ENCODE data around the gene MAP9. TPM values are rescaled to one million over a fixed set of nuclear protein-coding genes. Genes with fewer than 3 reads are reported as not detected.

MAP9 gene
- total RNA-seq, 1 donor from 2014 or later = 22.1 TPM

DNA sequence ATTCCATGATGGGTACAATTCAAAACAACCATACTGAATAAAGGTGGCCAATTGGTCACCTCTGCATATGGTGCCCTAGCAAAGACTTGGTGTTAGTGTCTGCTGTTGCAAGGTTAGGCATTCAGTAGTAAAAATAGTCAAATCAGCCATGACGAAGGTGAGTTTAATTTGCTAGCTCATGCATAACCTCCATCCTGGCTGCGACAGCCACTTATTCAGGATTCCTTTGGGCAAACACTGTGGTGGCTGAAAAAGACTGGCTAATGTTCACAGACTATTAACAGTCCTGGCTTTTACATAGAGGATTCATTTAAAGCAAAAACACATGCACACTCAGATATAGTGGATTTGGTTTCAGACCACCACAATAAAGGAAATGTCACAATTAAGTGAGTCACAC lies 34.8 kb upstream of the MAP9 start:
- H3K36me3 Mint-ChIP-seq = no peaks in the 10 kb centered on the region
- DNase-seq (ENCODE audit: extremely low spot score, unreplicated experiment) = no peak
- H3K4me3 Mint-ChIP-seq = no peak overlapping the region
- TF ChIP-seq, protein P1, sequence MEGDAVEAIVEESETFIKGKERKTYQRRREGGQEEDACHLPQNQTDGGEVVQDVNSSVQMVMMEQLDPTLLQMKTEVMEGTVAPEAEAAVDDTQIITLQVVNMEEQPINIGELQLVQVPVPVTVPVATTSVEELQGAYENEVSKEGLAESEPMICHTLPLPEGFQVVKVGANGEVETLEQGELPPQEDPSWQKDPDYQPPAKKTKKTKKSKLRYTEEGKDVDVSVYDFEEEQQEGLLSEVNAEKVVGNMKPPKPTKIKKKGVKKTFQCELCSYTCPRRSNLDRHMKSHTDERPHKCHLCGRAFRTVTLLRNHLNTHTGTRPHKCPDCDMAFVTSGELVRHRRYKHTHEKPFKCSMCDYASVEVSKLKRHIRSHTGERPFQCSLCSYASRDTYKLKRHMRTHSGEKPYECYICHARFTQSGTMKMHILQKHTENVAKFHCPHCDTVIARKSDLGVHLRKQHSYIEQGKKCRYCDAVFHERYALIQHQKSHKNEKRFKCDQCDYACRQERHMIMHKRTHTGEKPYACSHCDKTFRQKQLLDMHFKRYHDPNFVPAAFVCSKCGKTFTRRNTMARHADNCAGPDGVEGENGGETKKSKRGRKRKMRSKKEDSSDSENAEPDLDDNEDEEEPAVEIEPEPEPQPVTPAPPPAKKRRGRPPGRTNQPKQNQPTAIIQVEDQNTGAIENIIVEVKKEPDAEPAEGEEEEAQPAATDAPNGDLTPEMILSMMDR (conservative IDR thresholded peaks at IDR 0.05) = no peak
- H3K27ac Mint-ChIP-seq = no peak overlapping the region
- no peaks in the 10 kb centered on the region for H3K4me1 Mint-ChIP-seq (ENCODE audit: unreplicated experiment)
- no peaks in the 10 kb centered on the region for H3K9me3 Mint-ChIP-seq
- H3K27me3 Mint-ChIP-seq = no peaks in the 10 kb centered on the region

DNA sequence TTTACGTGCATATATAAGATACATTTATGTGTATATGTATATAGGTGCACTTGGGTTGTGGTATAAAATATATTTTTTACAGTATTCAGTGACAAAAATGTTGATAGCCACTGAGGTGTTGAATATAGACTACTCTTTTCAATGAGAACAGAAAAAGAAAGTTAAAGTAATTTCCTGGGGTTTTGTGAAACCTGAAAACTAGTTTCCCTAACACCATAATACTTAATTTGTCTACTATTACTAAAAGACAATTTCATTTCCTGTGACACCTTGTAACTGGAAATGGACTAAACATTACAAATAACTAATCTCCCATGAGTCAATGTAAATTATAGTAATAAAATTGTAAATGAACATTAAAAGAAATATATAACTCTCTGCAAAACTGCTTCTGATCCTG lies 32.0 kb upstream of the MAP9 start:
- no peaks in the 10 kb centered on the region for H3K9me3 Mint-ChIP-seq
- no peaks in the 10 kb centered on the region for H3K36me3 Mint-ChIP-seq
- no peaks in the 10 kb centered on the region for H3K4me1 Mint-ChIP-seq (ENCODE audit: unreplicated experiment)
- no peaks in the 10 kb centered on the region for H3K27me3 Mint-ChIP-seq
- no peak overlapping the region for H3K27ac Mint-ChIP-seq
- no peak overlapping the region for H3K4me3 Mint-ChIP-seq
- TF ChIP-seq, protein P1 (conservative IDR thresholded peaks at IDR 0.05) = no peak
- DNase-seq (ENCODE audit: extremely low spot score, unreplicated experiment) = no peak

DNA sequence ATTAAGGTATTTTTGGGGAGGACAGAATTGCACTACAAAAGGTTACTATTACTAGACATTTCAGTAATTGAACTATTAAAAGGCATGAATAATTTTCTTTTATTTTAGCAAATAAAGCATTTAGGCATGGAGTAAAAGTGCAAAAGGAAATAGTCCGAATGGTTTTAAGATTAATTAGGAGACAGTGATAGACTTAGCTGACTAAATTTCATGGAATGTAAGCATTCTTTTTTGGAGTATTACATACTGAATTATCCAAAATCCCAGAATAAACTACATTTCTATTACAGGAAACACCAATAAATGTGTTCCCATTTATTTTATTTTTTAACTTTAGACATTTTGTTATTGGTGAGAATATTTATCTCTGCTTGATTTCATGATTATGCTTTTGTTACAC lies 30.7 kb upstream of the MAP9 start:
- Mint-ChIP-seq H3K27me3 (no peaks in the 10 kb centered on the region), H3K4me3 (no peak overlapping the region), H3K4me1 (ENCODE audit: unreplicated experiment) (peaks cover 11% of the 10 kb centered on the region), H3K36me3 (no peaks in the 10 kb centered on the region), H3K9me3 (no peaks in the 10 kb centered on the region), H3K27ac (no peak overlapping the region)
- no peak for DNase-seq (ENCODE audit: extremely low spot score, unreplicated experiment)
- TF ChIP-seq, protein P1 (conservative IDR thresholded peaks at IDR 0.05) = no peak

DNA sequence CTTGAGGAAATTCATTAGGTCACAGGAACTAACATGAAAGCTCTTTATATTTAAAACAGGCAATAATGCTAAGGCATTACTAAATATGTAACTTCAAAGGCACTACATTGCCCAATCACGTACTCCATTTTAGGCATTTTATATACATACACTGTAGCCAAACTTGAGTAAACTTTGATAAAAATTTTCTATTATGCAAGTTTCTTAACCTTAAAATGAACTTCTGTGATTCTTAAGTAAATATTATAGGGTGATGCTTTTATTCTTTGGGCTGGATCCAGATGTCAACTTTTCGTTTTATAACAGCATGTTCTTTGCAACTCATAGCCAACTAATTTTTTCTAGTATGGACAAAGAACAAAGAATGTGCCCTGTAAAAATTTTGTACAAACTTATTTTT lies 28.3 kb upstream of the MAP9 start:
- TF ChIP-seq, protein P1 (conservative IDR thresholded peaks at IDR 0.05) = no peak
- Mint-ChIP-seq H3K9me3 (no peaks in the 10 kb centered on the region), H3K36me3 (no peaks in the 10 kb centered on the region), H3K4me3 (no peak overlapping the region), H3K27ac (no peak overlapping the region), H3K27me3 (no peaks in the 10 kb centered on the region), H3K4me1 (ENCODE audit: unreplicated experiment) (peaks cover 12% of the 10 kb centered on the region)
- no peak for DNase-seq (ENCODE audit: extremely low spot score, unreplicated experiment)

DNA sequence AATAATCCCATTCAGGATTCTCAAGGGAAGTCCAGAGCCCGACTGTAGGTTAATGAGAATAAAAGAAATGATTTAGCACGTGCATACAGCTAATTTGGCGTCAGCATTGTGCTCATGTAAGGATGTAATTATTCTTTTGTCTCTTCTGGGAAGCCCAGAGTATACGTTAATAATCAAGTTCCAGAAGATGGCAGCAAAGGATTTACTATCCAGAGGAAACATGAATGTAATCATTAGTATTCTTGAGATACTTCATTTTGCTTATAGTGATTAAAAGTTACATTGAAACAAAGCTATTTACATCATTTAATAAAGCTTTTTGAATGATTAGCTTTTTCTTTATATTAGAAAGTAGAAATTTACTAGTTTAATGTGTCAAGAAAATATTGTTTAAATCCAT lies 27.1 kb upstream of the MAP9 start:
- TF ChIP-seq, protein P1 (conservative IDR thresholded peaks at IDR 0.05) = peak; percentile 69
- Mint-ChIP-seq H3K9me3 (no peaks in the 10 kb centered on the region), H3K27me3 (no peaks in the 10 kb centered on the region), H3K27ac (no peak overlapping the region), H3K4me3 (no peak overlapping the region), H3K36me3 (no peaks in the 10 kb centered on the region), H3K4me1 (ENCODE audit: unreplicated experiment) (peaks cover 12% of the 10 kb centered on the region)
- no peak for DNase-seq (ENCODE audit: extremely low spot score, unreplicated experiment)

DNA sequence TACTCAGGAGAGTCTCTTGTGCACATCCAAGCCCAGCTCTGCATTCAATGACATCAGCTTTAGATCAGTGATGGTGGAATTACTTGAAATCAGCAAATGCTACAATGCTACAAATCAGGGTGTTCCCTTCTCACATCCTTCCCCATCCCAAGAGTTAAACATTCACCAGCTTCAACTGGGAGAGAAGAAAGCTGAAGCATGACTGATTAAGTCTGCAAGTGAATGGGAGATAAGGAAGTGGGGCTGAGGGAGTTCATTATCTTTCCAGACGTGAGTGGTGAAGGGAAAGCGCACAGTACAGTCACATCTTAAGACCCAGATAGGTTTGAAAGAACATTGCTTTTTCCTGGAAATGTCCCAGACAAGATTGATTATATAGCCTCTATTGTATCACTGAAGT lies 26.2 kb upstream of the MAP9 start:
- Mint-ChIP-seq H3K4me3 (no peak overlapping the region), H3K9me3 (no peaks in the 10 kb centered on the region), H3K4me1 (ENCODE audit: unreplicated experiment) (peaks cover 12% of the 10 kb centered on the region), H3K27ac (no peak overlapping the region), H3K27me3 (no peaks in the 10 kb centered on the region), H3K36me3 (no peaks in the 10 kb centered on the region)
- TF ChIP-seq, protein P1 (conservative IDR thresholded peaks at IDR 0.05) = no peak
- DNase-seq (ENCODE audit: extremely low spot score, unreplicated experiment) = no peak
